Activated CD4-positive, alpha-beta T cell treated with anti-CD3 and anti-CD28 coated beads, Interleukin-2, amount 10 ng/mL, durations not matched to agents 7 days and 5 days (primary cell): Measurements from ENCODE around the gene MVP. TPM values are rescaled to one million over a fixed set of nuclear protein-coding genes. Genes with fewer than 3 reads are reported as not detected.

ENCODE experiments used
- CTCF ChIA-PET: fragments of 350-600 bp; sonication (Branson Sonifier 250); formaldehyde crosslinking; loops from one replicate; lab custom pipeline; 2021; ENCODE audit warnings: antibody characterized with exemption; lab: Charles Lee
- POLR2A ChIA-PET: fragments of 350-600 bp; sonication (Branson Sonifier 250); formaldehyde crosslinking; loops from one replicate; lab custom pipeline; 2021; ENCODE audit warnings: antibody characterized with exemption; lab: Charles Lee
- DNase-seq: peaks from one replicate; pipeline ENCODE4 v3.0.0-alpha.2; 2020
- H3K27ac Mint-ChIP-seq: one replicate; pipeline ENCODE4 v1.8.0; 2021; ENCODE audit warnings: mild to moderate bottlenecking, moderate library complexity, mixed read lengths
- H3K27me3 Mint-ChIP-seq: one replicate; pipeline ENCODE4 v1.8.0; 2021; ENCODE audit warnings: mixed read lengths
- H3K36me3 Mint-ChIP-seq: one replicate; pipeline ENCODE4 v1.8.0; 2021; ENCODE audit warnings: low read depth, mixed read lengths
- H3K4me1 Mint-ChIP-seq: one replicate; pipeline ENCODE4 v1.8.0; 2021; ENCODE audit warnings: mixed read lengths
- H3K4me3 Mint-ChIP-seq: one replicate; pipeline ENCODE4 v1.8.0; 2021; ENCODE audit warnings: mild to moderate bottlenecking, moderate library complexity, mixed read lengths
- H3K9me3 Mint-ChIP-seq: one replicate; pipeline ENCODE4 v1.8.0; 2021; ENCODE audit warnings: mixed read lengths
- total RNA-seq, 2 experiments: library from RNA; stranded (reverse); gene quantifications; one replicate each; pipeline ENCODE4 v1.2.3, GENCODE V29; 2021

Gene MVP
- total RNA-seq, 2 experiments from 2014 or later, result 177 to 187 TPM

- no peak overlapping the region for H3K4me3 Mint-ChIP-seq
- no peaks in the 10 kb centered on the region for H3K27me3 Mint-ChIP-seq
- H3K4me1 Mint-ChIP-seq, result peaks cover 7% of the 10 kb centered on the region
- ChIA-PET POLR2A (interaction anchor here (0.6 kb wide), 1 partner anchor 163 kb away, joined by 3 read pairs; no protein-coding TSS in a partner anchor), CTCF (interaction anchor here (0.6 to 3.6 kb wide), 2 partner anchors 8 to 198 kb away, joined by 3 to 12 read pairs; no protein-coding TSS in a partner anchor)
- no peaks in the 10 kb centered on the region for H3K9me3 Mint-ChIP-seq
- no peak overlapping the region for H3K27ac Mint-ChIP-seq
- DNase-seq, result no peak
- peaks cover 55% of the 10 kb centered on the region for H3K36me3 Mint-ChIP-seq
These were observed 20.0 kb downstream of the MVP start for GRCh38 chr16:29840240-29840639.

- H3K9me3 Mint-ChIP-seq, result no peaks in the 10 kb centered on the region
- peaks cover 5% of the 10 kb centered on the region for H3K4me1 Mint-ChIP-seq
- no peak overlapping the region for H3K4me3 Mint-ChIP-seq
- no peaks in the 10 kb centered on the region for H3K27me3 Mint-ChIP-seq
- CTCF ChIA-PET, result interaction anchor here (3.6 kb wide), 1 partner anchor 7 kb away, joined by 12 read pairs; no protein-coding TSS in a partner anchor
- H3K27ac Mint-ChIP-seq, result no peak overlapping the region
- no peak for DNase-seq
- peaks cover 51% of the 10 kb centered on the region for H3K36me3 Mint-ChIP-seq
- POLR2A ChIA-PET, result no interaction called here
These were observed 21.4 kb downstream of the MVP start for GRCh38 chr16:29841631-29842030.

DNA sequence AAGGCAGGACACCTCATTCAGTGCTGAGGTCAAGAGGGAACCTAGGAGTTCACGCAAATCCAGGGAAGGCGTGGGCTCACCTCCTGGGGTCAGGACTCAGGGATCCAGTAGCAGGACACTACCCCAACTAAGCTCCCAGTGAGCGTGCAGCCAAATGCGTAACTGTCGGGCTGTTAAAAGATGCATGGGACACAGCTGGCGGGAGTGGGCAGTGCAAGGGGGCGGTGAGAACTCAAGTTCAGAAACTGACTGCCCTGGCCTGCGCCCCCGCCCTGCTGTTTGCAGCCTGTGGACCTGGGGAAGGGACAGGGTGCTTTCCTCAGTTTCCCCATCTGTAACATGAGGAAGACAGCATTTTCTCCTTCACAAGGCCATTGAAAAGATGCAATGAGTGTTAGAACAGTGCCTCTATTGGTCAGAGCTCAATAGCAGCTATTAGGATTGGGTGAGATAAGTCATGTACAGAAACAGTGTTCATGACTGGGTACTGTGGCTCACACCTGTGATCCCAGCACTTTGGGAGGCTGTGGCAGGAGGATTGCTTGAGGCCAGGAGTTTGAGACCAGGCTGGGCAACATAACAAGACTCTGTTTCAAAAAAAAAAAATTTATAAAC lies 22.6 kb downstream of the MVP start:
- DNase-seq, result no peak
- POLR2A ChIA-PET, result no interaction called here
- peaks cover 8% of the 10 kb centered on the region for H3K4me1 Mint-ChIP-seq
- no peak overlapping the region for H3K4me3 Mint-ChIP-seq
- no peaks in the 10 kb centered on the region for H3K27me3 Mint-ChIP-seq
- CTCF ChIA-PET, result interaction anchor here (0.5 to 0.9 kb wide), 4 partner anchors 8 to 110 kb away, joined by 3 to 5 read pairs (median 4); no protein-coding TSS in a partner anchor
- no peaks in the 10 kb centered on the region for H3K9me3 Mint-ChIP-seq
- peaks cover 45% of the 10 kb centered on the region for H3K36me3 Mint-ChIP-seq
- no peak overlapping the region for H3K27ac Mint-ChIP-seq

GRCh38 chr16:29843931-29844330 lies 23.7 kb downstream of the MVP start:
- H3K27me3 Mint-ChIP-seq, result no peaks in the 10 kb centered on the region
- H3K27ac Mint-ChIP-seq, result no peak overlapping the region
- ChIA-PET CTCF (interaction anchor here (0.6 kb wide), 1 partner anchor 76 kb away, joined by 3 read pairs; no protein-coding TSS in a partner anchor), POLR2A (no interaction called here)
- peaks cover 16% of the 10 kb centered on the region for H3K4me1 Mint-ChIP-seq
- no peak overlapping the region for H3K4me3 Mint-ChIP-seq
- H3K36me3 Mint-ChIP-seq, result peaks cover 53% of the 10 kb centered on the region
- no peak for DNase-seq
- H3K9me3 Mint-ChIP-seq, result no peaks in the 10 kb centered on the region

- no peak overlapping the region for H3K4me3 Mint-ChIP-seq
- H3K9me3 Mint-ChIP-seq, result no peaks in the 10 kb centered on the region
- H3K36me3 Mint-ChIP-seq, result peaks cover 53% of the 10 kb centered on the region
- CTCF ChIA-PET, result interaction anchor here (0.6 to 1.3 kb wide), 2 partner anchors 28 to 72 kb away, joined by 3 to 4 read pairs; no protein-coding TSS in a partner anchor
- H3K27me3 Mint-ChIP-seq, result no peaks in the 10 kb centered on the region
- H3K27ac Mint-ChIP-seq, result no peak overlapping the region
- DNase-seq, result no peak
- POLR2A ChIA-PET, result no interaction called here
- peaks cover 16% of the 10 kb centered on the region for H3K4me1 Mint-ChIP-seq
These were observed 24.5 kb downstream of the MVP start for GRCh38 chr16:29844575-29845331.

- POLR2A ChIA-PET, result no interaction called here
- Mint-ChIP-seq H3K4me1 (peaks cover 16% of the 10 kb centered on the region), H3K4me3 (no peak overlapping the region), H3K9me3 (no peaks in the 10 kb centered on the region), H3K36me3 (peaks cover 52% of the 10 kb centered on the region), H3K27ac (no peak overlapping the region), H3K27me3 (no peaks in the 10 kb centered on the region)
- CTCF ChIA-PET, result interaction anchor here (0.6 to 1.3 kb wide), 4 partner anchors 29 to 155 kb away, joined by 3 to 4 read pairs (median 3); no protein-coding TSS in a partner anchor
- DNase-seq, result no peak
These were observed 25.4 kb downstream of the MVP start for GRCh38 chr16:29845656-29846055.

DNA sequence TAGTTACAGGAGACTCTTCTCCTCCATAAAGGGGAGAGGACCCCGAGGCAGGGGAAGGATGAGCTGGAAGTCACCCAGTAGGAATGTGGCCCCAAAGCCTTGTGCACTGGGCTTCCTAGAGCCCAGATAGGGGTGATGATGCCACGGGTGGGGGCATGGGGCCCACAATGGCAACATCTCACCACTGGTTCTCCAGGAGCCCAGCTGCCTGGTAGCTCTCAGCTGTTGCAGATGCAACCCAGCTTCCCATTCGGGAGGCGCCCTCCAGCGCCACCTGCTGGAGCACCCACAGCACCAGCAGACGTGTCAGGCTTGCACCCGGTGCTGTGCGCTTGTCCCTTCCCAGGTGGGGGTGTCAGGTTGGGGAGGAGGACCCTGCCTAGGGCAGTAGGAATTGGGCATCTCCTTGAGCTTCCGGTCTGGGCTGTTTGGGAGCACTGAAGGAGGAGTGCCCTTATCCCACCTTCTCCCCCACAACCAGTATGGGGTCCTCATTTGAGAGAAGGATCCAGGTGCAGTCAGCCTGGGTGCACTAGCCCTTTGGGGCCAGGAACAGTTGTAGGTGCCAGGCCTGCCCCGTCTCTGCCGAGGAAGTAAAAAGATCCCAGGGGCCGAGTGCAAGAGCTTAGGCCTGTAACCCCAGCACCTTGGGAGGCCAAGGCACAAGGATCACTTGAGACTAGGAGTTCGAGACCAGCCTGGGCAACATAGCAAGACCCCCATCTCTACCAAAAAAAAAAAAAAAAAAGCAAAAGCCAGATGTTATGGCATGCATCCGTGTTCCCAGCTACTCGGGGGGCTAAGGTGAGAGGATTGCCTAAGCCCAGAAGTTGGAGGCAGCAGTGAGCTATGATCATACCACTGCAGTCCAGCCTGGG lies 28.4 kb downstream of the MVP start:
- Mint-ChIP-seq H3K9me3 (no peaks in the 10 kb centered on the region), H3K27me3 (no peaks in the 10 kb centered on the region), H3K4me3 (no peak overlapping the region), H3K27ac (peak overlapping the region; percentile 19), H3K36me3 (peaks cover 43% of the 10 kb centered on the region), H3K4me1 (peaks cover 10% of the 10 kb centered on the region)
- POLR2A ChIA-PET, result interaction anchor here (0.6 to 0.7 kb wide), 3 partner anchors 31 to 180 kb away, joined by 4 to 8 read pairs (median 4); no protein-coding TSS in a partner anchor
- DNase-seq, result peak; percentile 87
- CTCF ChIA-PET, result interaction anchor here (0.6 to 4.2 kb wide), 37 partner anchors 9 to 992 kb away, joined by 3 to 41 read pairs (median 4); partner anchors contain the start of genes CDIPT, HIRIP3, MAZ and MVP

GRCh38 chr16:29849505-29849904 lies 29.2 kb downstream of the MVP start:
- H3K36me3 Mint-ChIP-seq, result peaks cover 37% of the 10 kb centered on the region
- ChIA-PET POLR2A (interaction anchor here (0.7 to 0.8 kb wide), 2 partner anchors 32 to 42 kb away, joined by 3 to 8 read pairs; no protein-coding TSS in a partner anchor), CTCF (interaction anchor here (0.6 to 4.2 kb wide), 16 partner anchors 8 to 153 kb away, joined by 3 to 41 read pairs (median 8); partner anchors contain the start of genes HIRIP3, MAZ, MVP and PAGR1)
- H3K4me3 Mint-ChIP-seq, result no peak overlapping the region
- DNase-seq, result no peak
- peaks cover 10% of the 10 kb centered on the region for H3K4me1 Mint-ChIP-seq
- no peaks in the 10 kb centered on the region for H3K9me3 Mint-ChIP-seq
- H3K27ac Mint-ChIP-seq, result peak overlapping the region; percentile 9
- H3K27me3 Mint-ChIP-seq, result no peaks in the 10 kb centered on the region

- H3K27ac Mint-ChIP-seq, result no peak overlapping the region
- no peaks in the 10 kb centered on the region for H3K27me3 Mint-ChIP-seq
- peaks cover 10% of the 10 kb centered on the region for H3K4me1 Mint-ChIP-seq
- H3K9me3 Mint-ChIP-seq, result no peaks in the 10 kb centered on the region
- peaks cover 25% of the 10 kb centered on the region for H3K36me3 Mint-ChIP-seq
- CTCF ChIA-PET, result interaction anchor here (0.5 kb wide), 1 partner anchor 106 kb away, joined by 3 read pairs; no protein-coding TSS in a partner anchor
- no peak for DNase-seq
- no peak overlapping the region for H3K4me3 Mint-ChIP-seq
- POLR2A ChIA-PET, result no interaction called here
These were observed 30.7 kb downstream of the MVP start for GRCh38 chr16:29850998-29851397.

DNA sequence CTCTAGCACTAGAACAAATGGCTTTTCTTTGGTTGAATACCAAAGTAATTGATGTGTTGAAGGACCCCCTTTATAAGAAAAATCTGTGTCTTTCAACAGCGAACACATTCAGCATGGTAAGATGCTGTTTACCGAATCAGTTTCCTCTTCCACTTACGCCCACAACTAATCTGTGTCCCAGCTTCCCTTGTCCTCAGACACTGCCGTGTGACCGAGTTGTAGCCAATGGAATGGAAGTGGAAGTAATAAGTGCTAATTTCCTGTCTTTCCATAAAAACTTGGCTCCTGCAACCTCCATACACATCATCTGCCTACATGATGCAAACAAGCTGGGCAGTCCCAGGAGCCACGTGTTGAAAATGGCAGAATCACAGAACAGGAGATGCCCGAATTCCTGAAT lies 32.4 kb downstream of the MVP start:
- peaks cover 24% of the 10 kb centered on the region for H3K36me3 Mint-ChIP-seq
- H3K4me3 Mint-ChIP-seq, result no peak overlapping the region
- H3K4me1 Mint-ChIP-seq, result peaks cover 7% of the 10 kb centered on the region
- no peaks in the 10 kb centered on the region for H3K27me3 Mint-ChIP-seq
- CTCF ChIA-PET, result no interaction called here
- H3K27ac Mint-ChIP-seq, result no peak overlapping the region
- H3K9me3 Mint-ChIP-seq, result no peaks in the 10 kb centered on the region
- POLR2A ChIA-PET, result no interaction called here
- no peak for DNase-seq

- DNase-seq, result no peak
- H3K27me3 Mint-ChIP-seq, result no peaks in the 10 kb centered on the region
- H3K4me1 Mint-ChIP-seq, result no peaks in the 10 kb centered on the region
- no peaks in the 10 kb centered on the region for H3K9me3 Mint-ChIP-seq
- no peak overlapping the region for H3K4me3 Mint-ChIP-seq
- peak overlapping the region; percentile 46 for H3K27ac Mint-ChIP-seq
- peaks cover 21% of the 10 kb centered on the region for H3K36me3 Mint-ChIP-seq
- ChIA-PET POLR2A (no interaction called here), CTCF (interaction anchor here (0.7 to 1.3 kb wide), 3 partner anchors 9 to 155 kb away, joined by 3 read pairs; no protein-coding TSS in a partner anchor)
These were observed 34.3 kb downstream of the MVP start for GRCh38 chr16:29854520-29855100.
